Erythroblast (primary cell): Measurements from ENCODE around the gene DAB2.

Experiments used
- GATA1 ChIP-seq: IDR thresholded peaks from 2 replicates; pipeline ENCODE4 v1.6.1; 2011; ENCODE audit warnings: low read depth, mild to moderate bottlenecking, control low read depth, low read length, moderate library complexity
- POLR2A ChIP-seq: IDR thresholded peaks from 2 replicates; pipeline ENCODE4 v1.6.1; 2011; ENCODE audit warnings: mild to moderate bottlenecking, low read length

DNA sequence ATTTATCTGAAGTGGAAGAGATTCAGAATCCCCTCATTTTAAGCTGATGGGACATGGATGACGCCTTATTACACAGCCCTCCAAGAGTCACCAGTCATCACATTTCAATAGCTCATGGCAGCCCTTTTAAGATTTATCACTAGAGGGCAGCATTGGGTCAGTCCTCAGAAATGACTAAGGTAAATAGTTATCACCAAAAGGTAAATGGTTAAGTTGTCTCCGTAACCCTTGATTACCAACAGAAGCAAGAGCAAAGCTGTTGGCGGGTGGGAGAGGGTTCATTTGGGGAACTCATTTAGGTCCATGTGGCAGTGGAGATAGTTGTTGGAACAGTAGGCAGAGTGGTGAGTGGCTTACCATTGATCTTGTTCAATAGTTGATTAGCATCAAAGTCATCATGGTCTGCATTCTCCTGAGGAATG lies 48.5 kb downstream of the DAB2 start:
- no peak for TF ChIP-seq POLR2A
- no peak for TF ChIP-seq GATA1
